ENCODE measurements around the gene NUDT4B. TPM values are rescaled to one million over a fixed set of nuclear protein-coding genes. Genes with fewer than 3 reads are reported as not detected.
"Not testable (repeated sequence)": the region's sequence is repeated elsewhere in the genome, so short reads cannot be mapped to it uniquely, and the experiment has no call there.

The NUDT4B gene
- total RNA-seq, 1 donor from 2014 or later = 64.9 TPM

DNA sequence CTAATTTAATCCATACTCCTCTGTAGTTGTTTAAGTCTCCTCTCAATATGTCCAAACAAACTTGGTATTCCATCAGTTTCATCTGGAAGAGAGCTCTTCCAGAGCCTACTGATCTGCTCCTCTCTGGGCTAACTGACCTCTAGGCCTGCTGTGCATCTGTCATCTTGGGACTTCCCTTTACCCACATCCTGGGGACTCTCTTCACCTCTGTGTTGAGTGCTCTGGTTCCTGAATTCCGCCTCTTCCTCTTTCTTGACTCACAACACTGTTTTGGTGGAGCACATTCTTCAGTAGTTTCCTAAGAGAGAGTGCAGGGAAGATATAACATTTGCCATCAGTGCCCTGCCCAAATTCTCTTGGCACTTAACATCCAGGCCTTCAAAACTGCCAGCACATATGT, 13.0 kb upstream of the NUDT4B start:
- not testable (repeated sequence) for DNase-seq (ENCODE audit: low read depth)

DNA sequence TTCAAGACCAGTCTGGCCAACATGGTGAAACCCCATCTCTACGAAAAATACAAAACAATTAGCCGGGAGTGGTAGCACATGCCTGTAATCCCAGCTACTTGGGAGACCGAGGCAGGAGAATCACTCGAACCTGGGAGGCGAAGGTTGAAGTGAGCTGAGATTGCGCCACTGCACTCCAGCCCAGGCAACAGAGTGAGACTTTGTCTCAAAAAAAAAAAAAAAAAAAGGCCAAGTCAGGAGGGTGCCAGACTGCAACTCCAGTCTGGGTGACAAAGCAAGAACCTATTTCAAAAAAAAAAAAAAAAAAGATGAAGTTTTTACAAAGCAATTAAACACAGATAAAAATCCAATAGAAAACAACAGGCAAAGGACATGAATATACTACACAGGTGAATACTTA, 9.9 kb upstream of the NUDT4B start:
- not testable (repeated sequence) for DNase-seq (ENCODE audit: low read depth)

DNA sequence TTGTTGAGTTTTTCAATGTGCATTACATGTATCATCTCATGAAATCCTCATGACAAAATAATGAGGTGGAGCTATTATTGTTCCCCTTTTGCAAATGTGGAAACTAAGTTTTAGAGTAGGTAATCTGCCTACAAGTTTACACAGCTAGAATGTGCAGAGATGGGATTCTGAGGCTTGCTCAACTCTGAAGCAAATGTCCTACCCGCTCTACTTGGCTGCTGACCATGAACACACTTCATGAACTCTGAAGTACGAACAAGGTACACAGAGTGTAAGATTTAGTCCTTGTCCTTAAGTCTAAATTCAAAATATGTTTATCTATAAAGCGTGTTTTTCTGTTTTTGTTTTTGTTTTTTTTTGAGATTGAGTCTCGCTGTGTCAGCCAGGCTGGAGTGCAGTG, 5.4 kb upstream of the NUDT4B start:
- not testable (repeated sequence) for DNase-seq (ENCODE audit: low read depth)

DNA sequence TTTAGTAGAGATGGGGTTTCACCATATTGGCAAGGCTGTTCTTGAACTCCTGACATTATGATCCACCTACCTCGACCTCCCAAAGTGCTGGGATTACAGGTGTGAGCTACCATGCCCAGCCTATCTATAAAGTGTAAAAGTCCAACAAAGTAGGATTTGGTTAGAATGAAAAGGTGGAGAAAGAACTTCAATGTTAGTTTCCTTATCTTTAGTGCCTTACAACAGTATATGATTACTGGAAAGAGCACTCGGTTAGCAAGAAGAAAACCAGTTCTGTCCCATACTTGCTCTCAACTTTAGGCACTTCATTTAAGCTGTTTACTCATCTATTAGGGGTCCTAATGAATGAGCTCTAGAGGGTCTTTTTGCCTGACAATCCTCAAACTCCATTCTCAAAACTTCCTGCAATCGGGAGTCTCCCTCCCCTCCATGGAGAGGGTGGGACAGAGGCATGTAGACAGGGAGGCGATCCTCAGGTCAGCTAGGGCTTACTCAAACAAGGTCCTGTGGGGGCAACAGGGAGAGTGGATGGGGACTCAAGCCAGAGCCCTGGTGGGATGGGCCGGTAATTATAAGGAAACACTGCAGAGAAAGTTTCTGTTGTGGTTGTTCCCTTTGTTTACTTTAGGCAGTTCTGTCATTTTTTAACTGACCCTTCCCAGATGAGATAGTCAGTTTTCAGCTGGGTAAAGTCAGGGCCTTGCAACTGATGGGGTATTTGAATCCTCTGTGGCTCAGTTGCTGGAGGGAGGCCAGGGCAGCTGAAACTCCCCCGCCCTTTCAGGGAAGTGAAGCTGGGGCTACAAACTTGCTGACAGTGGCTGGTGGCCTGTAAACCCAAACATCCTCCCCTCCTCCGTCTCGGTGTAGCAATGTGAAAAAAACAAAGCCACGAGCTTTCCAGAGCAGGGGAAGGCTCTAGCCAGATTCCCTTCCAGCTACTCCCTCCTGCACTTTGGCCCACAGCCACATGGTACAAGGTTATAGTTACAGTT, 4.6 kb upstream of the NUDT4B start:
- not testable (repeated sequence) for DNase-seq (ENCODE audit: low read depth)

DNA sequence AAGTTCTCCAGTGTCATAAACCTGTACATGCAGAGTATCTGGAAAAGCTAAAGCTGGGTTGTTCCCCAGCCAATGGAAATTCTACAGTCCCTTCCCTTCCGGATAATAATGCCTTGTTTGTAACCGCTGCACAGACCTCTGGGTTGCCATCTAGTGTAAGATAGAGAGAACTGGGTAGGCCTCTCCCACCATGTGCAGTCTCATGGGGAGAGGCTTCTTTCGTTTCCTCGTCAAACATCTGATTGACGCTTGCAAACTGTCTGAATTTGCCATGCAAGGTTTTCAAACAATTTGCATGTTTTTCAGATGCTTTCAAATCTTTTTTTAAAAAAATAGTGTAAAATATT, 734 bp downstream of the NUDT4B start:
- not testable (repeated sequence) for DNase-seq (ENCODE audit: low read depth)

DNA sequence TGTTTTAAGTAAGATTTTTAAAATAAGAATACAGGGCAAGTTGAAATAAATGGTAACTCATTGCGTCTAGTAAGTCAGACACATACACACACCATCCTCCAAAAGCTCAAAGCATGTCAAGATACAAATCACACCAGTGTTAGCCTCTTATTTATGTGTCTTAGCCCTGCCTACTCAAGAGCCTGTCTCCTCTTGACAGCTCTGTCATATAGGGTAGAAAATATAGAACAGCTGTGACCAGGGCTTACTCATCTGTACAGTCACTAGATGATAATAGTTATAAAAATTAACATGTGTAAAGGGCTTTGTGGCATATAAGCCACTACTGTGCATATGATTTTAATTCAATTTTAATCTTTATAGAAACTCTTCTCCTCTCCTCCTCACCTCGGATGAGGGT, 7.7 kb downstream of the NUDT4B start:
- DNase-seq (ENCODE audit: low read depth) = not testable (repeated sequence)

DNA sequence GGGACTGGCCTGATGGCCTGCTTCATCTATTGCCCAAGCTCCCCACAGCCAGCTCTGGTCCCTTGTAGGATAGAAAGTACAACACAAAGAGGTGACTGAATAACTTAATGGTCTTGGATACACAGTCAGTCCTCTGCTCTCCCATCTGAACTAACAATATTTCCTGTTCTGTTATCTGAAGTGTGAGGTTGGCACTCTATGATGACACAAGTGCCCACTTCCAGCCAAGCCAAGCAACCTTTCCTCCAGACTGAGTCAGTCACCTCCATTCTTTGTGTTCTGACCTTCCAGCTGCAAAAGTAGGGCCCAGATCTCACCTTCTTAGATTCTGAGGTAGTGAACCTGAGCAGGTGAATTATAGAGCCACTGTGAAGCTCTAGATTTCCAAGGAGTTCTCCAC, 8.9 kb downstream of the NUDT4B start:
- DNase-seq (ENCODE audit: low read depth) = not testable (repeated sequence)

DNA sequence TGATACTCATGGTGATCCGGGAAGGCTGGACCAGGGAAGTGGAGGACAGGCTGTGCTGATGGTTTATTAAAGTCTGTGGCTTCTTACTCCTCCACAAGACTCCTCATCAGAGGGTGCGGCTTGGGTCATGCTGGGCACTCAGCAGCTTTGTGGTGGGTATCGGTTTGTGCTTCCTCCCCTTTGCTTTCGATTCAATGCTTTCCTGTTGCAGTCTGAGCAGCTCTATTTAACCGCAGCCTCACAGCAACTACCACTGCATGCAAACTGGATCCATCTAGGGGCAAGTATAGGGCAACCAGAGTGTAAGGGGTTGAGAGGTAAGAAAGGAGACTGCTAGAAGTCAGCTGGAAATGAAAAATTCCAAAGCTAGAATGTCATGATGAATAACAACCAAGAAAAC, 9.8 kb downstream of the NUDT4B start:
- DNase-seq (ENCODE audit: low read depth) = not testable (repeated sequence)

DNA sequence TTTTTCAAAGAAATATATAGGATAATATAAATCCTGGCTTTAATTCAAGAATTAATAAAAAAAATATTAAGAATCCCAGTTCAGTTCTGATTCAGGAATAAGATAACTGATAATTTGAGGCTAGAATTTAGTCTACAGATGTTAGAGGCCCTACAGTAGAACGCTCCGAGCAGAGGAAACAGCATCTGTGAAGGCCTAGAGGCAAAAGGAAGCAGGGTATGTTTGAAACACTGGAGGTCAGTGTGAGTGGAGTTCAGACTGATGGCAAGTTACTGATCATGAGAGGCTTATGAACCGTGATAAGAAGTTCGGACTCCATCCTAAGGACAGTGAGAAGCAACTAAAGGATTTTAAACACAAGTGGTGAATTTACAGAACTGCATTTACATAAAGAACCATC, 10.4 kb downstream of the NUDT4B start:
- DNase-seq (ENCODE audit: low read depth) = not testable (repeated sequence)

DNA sequence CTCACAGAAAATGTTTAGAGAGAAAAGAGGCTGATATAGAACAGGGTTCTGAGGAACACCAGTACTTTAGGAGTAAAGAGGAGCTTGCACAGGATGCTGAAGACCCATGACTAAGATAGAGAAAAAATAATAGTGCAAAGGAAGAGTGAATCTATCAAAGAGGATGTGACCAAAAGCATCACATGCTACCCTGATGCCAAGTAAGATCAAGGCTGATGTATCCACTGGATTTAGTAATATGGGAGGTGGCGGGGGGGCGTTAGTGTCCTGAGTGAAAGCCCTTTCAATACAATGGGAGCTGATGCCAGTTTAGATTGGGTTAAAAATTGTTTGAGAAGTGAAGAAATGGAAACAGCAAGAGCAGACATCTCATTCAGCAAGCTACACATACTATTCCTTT, 11.2 kb downstream of the NUDT4B start:
- DNase-seq (ENCODE audit: low read depth) = not testable (repeated sequence)

DNA sequence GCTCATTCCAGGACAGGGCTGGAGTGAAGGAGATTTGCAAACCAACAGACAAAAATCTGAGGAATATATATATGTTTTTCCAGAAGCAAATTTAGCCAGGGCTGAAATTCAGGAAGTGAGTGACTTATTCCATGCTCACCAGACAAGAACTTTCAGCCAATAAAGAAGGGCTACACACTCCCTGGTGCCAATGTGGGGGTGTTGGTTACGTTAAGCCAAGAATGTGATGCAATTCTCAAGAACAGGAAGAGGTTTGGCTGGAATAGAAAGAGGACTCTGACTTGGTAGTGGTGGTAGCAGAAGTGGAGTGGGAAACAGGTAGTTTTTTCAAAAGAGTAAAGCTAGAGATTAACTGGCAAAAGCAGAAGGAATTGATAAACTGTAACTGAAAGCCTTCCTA, 11.6 kb downstream of the NUDT4B start:
- DNase-seq (ENCODE audit: low read depth) = not testable (repeated sequence)

DNA sequence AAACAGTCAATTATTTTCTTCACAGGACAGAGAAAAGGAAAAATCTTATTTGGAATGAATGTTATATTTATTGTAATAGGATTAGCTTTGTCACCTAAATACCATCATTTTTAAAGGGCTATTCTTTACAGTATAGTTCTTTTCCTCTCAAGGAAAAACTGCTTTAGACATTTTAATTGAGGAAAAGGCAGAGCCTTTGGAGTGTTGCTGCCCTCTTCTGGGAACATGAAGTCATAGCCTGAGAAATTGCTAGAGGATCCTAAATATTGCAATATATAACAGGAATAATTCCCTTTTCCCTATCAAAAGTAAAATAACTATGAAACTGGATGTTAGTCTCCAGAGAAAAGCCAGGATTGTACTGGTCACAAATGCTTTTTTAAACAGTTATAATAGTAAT, 12.8 kb downstream of the NUDT4B start:
- not testable (repeated sequence) for DNase-seq (ENCODE audit: low read depth)

DNA sequence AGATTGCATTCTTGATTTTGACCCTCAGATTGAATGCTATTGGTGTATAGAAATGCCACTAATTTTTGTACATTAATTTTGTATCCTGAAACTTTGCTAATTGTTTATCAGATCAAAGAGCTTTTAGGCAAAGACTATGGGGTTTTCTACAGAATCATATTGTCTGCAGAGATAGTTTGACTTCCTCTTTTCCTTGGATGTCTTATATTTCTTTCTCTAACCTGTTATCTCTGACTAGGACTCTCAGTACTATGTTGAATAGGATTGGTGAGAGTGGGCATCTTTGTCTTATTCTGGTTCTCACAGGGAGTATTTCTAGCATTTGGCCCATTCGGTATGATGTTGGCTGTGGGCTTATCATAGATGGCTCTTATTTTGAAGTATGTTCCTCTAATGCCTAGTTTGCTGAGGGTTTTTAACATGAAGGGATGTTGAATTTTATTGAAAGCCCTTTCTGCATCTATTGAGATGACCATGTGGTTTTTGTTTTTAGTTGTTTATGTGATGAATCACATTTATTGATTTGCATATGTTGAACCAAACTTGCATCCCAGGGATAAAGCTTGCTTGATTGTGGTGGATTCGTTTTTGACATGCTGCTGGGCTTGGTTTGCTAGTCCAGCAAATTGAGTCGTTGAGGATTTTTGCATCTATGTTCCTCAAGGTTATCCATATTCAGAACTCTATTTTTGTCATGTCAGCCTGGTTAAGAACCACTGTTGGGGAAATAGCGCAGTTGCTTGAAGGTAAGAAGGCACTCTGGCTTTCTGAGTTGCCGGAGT, 16.9 kb downstream of the NUDT4B start:
- not testable (repeated sequence) for DNase-seq (ENCODE audit: low read depth)

DNA sequence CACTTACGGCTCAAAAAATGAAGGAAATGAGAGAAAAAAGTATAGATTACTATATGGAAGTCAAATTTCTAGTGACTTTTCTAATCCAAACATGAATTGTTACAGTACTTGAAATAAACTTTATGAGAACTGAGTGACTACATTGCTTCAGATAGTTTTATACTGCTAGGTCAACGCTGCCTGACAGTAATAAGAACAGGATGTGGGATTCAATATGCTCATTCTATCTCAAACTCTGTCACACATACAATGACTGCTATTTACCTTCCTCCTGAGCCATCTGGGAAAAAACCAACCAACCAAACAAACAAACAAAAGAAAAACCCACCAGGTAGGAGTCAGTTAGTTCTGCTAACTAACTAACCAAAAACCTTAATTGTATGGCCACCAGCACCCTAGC, 20.0 kb downstream of the NUDT4B start:
- not testable (repeated sequence) for DNase-seq (ENCODE audit: low read depth)

DNA sequence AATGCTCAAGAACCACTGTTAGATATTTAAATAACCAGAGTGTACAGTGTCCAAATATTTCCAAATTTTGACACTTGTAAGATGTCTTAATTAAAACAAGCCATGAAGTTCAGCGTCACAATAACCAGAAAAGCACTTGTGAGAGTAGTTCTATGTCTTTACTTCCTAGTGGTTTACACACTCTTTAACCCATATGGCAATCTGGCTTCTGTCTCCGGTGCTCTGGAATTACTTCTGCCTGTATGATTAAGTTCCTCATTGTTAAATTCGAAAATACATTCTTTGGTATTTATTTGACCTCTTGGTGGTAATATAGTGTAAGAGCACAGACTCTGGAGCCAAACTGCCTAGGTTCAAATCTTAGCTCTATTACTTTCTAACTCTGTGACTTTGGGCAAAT, 20.9 kb downstream of the NUDT4B start:
- not testable (repeated sequence) for DNase-seq (ENCODE audit: low read depth)

DNA sequence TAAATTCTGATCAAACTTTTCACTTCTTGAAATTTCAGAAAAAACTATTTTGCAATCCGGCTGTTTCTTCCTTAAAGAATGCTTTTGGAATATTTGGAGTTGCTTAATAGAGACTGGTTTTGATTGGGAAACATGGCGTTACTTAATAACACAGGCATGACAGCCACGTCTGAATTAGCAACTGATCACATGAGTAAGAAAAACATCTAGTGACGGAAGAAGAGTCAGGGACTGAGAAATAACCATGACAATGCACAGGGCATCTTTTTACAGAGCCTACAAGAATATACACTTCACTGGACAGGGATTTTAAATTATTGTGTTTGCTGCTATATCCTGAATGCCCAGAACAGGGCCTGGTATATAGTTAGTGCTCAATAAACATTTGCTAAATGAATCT, 25.1 kb downstream of the NUDT4B start:
- DNase-seq (ENCODE audit: low read depth) = not testable (repeated sequence)

DNA sequence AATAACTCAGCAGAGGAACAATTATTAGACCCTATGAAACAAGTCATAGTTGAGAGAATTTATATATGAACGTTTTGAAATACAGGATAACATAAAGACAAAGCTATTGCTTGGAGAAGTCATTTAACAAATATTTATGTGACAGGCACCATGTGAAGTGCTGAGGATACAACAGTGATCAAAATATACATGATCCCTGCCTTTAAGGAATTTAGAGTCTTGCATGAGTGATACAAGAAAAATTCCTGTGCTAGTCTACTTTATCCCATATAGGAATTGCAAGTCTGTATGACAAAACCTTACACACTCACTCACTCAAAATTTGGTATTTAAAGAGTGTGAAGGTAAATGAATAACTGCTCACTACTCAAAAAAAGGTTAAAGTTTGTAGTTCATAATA, 25.5 kb downstream of the NUDT4B start:
- not testable (repeated sequence) for DNase-seq (ENCODE audit: low read depth)

DNA sequence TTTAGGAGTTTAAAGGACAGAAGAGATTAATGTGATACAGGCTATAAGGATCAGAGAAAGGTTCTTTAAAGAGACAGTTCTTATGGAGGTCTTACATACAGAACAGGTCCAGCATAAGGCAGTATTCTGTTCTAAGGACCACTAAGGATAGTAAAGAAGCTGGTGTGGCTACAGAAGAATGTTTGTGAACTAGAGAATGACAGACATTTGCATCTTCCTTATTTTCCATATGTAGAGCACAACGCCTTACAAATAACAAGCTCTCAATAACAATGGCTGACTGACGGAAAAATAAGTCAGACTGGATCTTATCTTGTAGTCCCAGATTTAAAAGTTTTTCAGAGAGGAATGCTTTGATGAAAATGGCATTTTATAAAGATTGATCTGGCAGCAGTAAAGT, 26.7 kb downstream of the NUDT4B start:
- DNase-seq (ENCODE audit: low read depth) = not testable (repeated sequence)

DNA sequence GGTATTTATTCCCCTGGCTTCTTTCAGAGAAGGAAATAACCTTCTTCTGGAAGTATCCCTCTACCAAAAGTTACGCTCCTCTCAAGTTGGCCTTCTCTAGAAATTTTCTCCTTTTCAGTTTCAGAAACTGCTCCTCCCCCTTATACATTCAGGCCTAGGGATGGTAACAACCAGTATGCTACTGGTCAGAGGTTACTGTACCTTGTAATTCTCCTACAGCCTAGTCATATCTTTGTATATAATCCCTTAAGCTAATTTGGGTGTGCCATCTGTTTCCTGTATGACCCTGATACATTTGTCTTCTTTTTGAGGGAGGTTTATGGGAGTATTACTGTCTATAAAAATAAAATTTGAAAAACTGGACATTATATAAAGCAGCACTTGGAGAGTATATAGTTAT, 29.1 kb downstream of the NUDT4B start:
- not testable (repeated sequence) for DNase-seq (ENCODE audit: low read depth)

DNA sequence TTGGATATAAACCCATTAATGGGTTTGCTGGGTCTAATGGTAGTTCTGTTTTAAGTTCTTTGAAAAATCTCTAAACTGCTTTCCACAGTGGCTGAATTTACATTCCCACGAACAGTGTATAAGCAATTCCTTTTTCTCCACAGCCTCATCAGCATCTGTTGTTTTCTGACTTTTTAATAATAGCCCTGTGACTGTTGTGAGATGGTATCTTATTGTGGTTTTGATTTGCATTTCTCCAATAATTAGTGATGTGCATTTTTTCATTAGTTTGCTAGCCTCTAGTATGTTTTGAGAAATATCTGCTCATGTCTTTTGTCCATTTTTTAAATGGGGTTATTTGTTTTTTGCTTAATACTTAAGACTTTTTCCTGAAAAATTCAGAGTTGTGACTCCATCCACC, 31.8 kb downstream of the NUDT4B start:
- not testable (repeated sequence) for DNase-seq (ENCODE audit: low read depth)

DNA sequence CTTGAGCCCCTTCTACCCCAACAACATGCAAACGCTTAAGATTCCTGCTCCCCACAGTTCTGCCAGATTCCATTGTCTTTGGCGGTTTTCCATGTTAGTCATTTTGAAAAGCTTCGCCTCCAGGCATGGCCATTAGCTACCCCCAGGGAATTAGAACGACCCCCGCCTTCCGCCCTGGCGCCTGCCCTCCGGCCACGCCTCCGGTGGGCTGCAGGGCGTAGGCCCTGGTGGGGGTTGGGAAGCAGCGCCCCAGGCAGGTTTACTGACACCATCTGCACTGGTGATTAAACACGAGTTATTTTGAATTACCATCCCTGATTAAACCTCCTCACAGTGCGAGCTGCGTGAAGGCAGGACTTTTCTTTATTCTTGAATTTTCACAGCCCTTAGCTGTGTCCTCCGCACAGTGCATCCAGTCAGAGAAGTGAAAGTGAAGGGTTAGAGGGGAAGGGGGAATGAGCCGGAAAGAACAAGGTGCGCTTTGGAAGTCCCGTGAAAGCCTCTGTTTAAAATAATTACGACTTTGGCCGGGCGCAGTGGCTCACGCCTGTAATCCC, 43.0 kb downstream of the NUDT4B start:
- DNase-seq (ENCODE audit: low read depth) = not testable (repeated sequence)

All from myocyte (in vitro differentiated cells).